HEK293T (cell line): ENCODE results near the gene SCAMP4.

Experiments
- CTCF ChIA-PET: fragments of 350-600 bp; formaldehyde crosslinking; extraction: SDS; loops from one replicate; lab custom pipeline; 2021; ENCODE audit warnings: antibody characterized with exemption, inconsistent platforms; lab: Yijun Ruan, JAX
- POLR2A ChIA-PET: fragments of 350-600 bp; formaldehyde crosslinking; extraction: SDS; loops from one replicate; lab custom pipeline; 2020; ENCODE audit warnings: antibody characterized with exemption, inconsistent platforms; lab: Yijun Ruan, JAX
- DNase-seq: peaks from one replicate; pipeline ENCODE4 v3.0.0; 2012; ENCODE audit warnings: mixed read lengths; ENCODE audit errors: extremely low spot score
- ARNT ChIP-seq: fragments of 450-650 bp; IDR thresholded peaks from 2 replicates; pipeline ENCODE4 v1.6.1; 2017; ENCODE audit warnings: mild to moderate bottlenecking
- BHLHE40 ChIP-seq: fragments of 450-650 bp; IDR thresholded peaks from 2 replicates; pipeline ENCODE4 v1.6.1; 2016; ENCODE audit warnings: mild to moderate bottlenecking, moderate library complexity, borderline replicate concordance
- CTBP1 ChIP-seq: fragments of 450-650 bp; IDR thresholded peaks from 2 replicates; pipeline ENCODE4 v1.6.1; 2016; ENCODE audit warnings: borderline replicate concordance
- ELF4 ChIP-seq: fragments of 450-650 bp; IDR thresholded peaks from 2 replicates; pipeline ENCODE4 v1.6.1; 2017; ENCODE audit warnings: antibody characterized with exemption
- FOXA1 ChIP-seq: fragments of 450-650 bp; IDR thresholded peaks from 2 replicates; pipeline ENCODE4 v1.6.1; 2016; ENCODE audit warnings: mild to moderate bottlenecking
- FOXK2 ChIP-seq: fragments of 450-650 bp; IDR thresholded peaks from 2 replicates; pipeline ENCODE4 v1.6.1; 2016; ENCODE audit warnings: mild to moderate bottlenecking
- FOXM1 ChIP-seq: fragments of 450-650 bp; IDR thresholded peaks from 2 replicates; pipeline ENCODE4 v1.6.1; 2017; ENCODE audit warnings: mild to moderate bottlenecking, borderline replicate concordance
- HDGF ChIP-seq: fragments of 450-650 bp; IDR thresholded peaks from 2 replicates; pipeline ENCODE4 v1.6.1; 2017; ENCODE audit warnings: antibody characterized with exemption, borderline replicate concordance
- L3MBTL2 ChIP-seq: fragments of 450-650 bp; conservative IDR thresholded peaks from 2 replicates; pipeline ENCODE4 v1.6.1; 2016; ENCODE audit warnings: mild to moderate bottlenecking
- LEF1 ChIP-seq: fragments of 450-650 bp; IDR thresholded peaks from 2 replicates; pipeline ENCODE4 v1.6.1; 2017; ENCODE audit warnings: mild to moderate bottlenecking, borderline replicate concordance
- NFRKB ChIP-seq: fragments of 450-650 bp; IDR thresholded peaks from 2 replicates; pipeline ENCODE4 v1.6.1; 2016; ENCODE audit warnings: mild to moderate bottlenecking, moderate library complexity
- SP1 ChIP-seq: fragments of 450-650 bp; IDR thresholded peaks from 2 replicates; pipeline ENCODE4 v1.6.1; 2017
- SUZ12 ChIP-seq: fragments of 450-650 bp; IDR thresholded peaks from 2 replicates; pipeline ENCODE4 v1.6.1; 2016; ENCODE audit warnings: mild to moderate bottlenecking
- TARDBP ChIP-seq: fragments of 450-650 bp; IDR thresholded peaks from 2 replicates; pipeline ENCODE4 v1.6.1; 2016
- ZNF384 ChIP-seq: fragments of 450-650 bp; IDR thresholded peaks from 2 replicates; pipeline ENCODE4 v1.6.1; 2016
- TF ChIP-seq, protein P1 (sequence below): fragments of 450-650 bp; IDR thresholded peaks from 2 replicates; pipeline ENCODE4 v1.6.1; 2016

SCAMP4 gene

GRCh38 chr19:1955171-1956121, 50.2 kb downstream of the SCAMP4 start:
- TF ChIP-seq FOXM1 (no peak), SP1 (no peak), ARNT (no peak)
- CTCF ChIA-PET = no interaction called here
- POLR2A ChIA-PET = no interaction called here
- DNase-seq = no peak

- TF ChIP-seq ELF4 = no peak
- TF ChIP-seq CTBP1 = no peak
- TF ChIP-seq SUZ12 = no peak
- no peak for TF ChIP-seq TARDBP
- TF ChIP-seq L3MBTL2 = no peak
- no peak for TF ChIP-seq LEF1
- TF ChIP-seq SP1 = no peak
- TF ChIP-seq, protein P1, sequence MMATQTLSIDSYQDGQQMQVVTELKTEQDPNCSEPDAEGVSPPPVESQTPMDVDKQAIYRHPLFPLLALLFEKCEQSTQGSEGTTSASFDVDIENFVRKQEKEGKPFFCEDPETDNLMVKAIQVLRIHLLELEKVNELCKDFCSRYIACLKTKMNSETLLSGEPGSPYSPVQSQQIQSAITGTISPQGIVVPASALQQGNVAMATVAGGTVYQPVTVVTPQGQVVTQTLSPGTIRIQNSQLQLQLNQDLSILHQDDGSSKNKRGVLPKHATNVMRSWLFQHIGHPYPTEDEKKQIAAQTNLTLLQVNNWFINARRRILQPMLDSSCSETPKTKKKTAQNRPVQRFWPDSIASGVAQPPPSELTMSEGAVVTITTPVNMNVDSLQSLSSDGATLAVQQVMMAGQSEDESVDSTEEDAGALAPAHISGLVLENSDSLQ = no peak
- TF ChIP-seq NFRKB = no peak
- no peak for TF ChIP-seq BHLHE40
- TF ChIP-seq ARNT = no peak
- no peak for TF ChIP-seq ZNF384
- TF ChIP-seq FOXK2 = no peak
- TF ChIP-seq FOXA1 = no peak
- no peak for TF ChIP-seq FOXM1
- TF ChIP-seq HDGF = no peak
- DNase-seq = no peak
- CTCF ChIA-PET = no interaction called here
- POLR2A ChIA-PET = no interaction called here
Measured at GRCh38 chr19:1956122-1956494, 50.9 kb downstream of the SCAMP4 start.

- DNase-seq = no peak
- ChIA-PET POLR2A (no interaction called here), CTCF (no interaction called here)
- TF ChIP-seq LEF1 (no peak), TARDBP (no peak)
Measured at GRCh38 chr19:1956868-1957492, 51.8 kb downstream of the SCAMP4 start.

- POLR2A ChIA-PET = no interaction called here
- CTCF ChIA-PET = no interaction called here
- DNase-seq = no peak
- no peak for TF ChIP-seq FOXM1
- no peak for TF ChIP-seq FOXK2
- no peak for TF ChIP-seq ZNF384
- no peak for TF ChIP-seq BHLHE40
- TF ChIP-seq FOXA1 = no peak
- no peak for TF ChIP-seq SP1
- TF ChIP-seq CTBP1 = no peak
Measured at GRCh38 chr19:1957562-1958248, 52.5 kb downstream of the SCAMP4 start.

DNA sequence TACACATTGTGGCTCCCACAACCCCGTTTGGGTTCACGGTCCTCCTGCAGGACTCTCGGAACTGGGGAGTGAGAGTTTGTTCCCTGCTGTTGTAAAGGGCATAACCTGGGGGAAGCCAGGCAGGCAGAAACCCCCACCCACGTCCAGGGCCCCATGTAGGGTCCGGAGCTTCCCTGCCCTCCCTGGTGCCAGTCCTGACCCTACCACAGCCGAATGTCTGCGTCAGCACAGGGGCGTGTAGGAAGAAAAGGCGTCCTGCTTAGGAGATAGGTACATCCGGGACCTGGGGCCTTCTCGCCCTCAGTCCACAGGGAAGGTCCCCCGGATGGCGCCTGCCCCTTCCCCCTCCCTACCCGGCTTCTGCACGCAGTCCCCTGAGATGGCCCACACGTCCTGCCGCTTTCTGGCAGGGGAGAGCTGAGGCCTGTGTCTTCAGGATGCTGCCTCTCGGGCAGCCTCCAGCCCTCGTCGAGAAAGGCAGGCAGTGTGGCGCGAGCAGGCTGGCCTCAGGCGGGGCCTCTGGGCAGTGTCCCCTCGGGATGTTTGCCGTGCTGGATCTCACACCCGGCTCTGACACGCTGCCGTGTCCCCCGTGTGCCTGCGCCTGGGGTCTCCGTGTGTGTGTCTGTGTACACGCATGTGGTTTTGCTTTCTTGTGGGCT, 54.9 kb downstream of the SCAMP4 start:
- CTCF ChIA-PET = no interaction called here
- no peak for TF ChIP-seq TARDBP
- no peak for TF ChIP-seq NFRKB
- TF ChIP-seq ARNT = no peak
- no peak for TF ChIP-seq ELF4
- TF ChIP-seq BHLHE40 = no peak
- TF ChIP-seq SP1 = no peak
- TF ChIP-seq CTBP1 = no peak
- TF ChIP-seq FOXA1 = no peak
- TF ChIP-seq HDGF = no peak
- no peak for TF ChIP-seq FOXK2
- TF ChIP-seq, protein P1 = no peak
- no peak for TF ChIP-seq LEF1
- no peak for TF ChIP-seq ZNF384
- TF ChIP-seq SUZ12 = no peak
- DNase-seq = no peak
- POLR2A ChIA-PET = no interaction called here

GRCh38 chr19:1961000-1961883, 56.0 kb downstream of the SCAMP4 start:
- CTCF ChIA-PET = no interaction called here
- POLR2A ChIA-PET = no interaction called here
- TF ChIP-seq ARNT = no peak
- no peak for TF ChIP-seq NFRKB
- no peak for TF ChIP-seq TARDBP
- TF ChIP-seq BHLHE40 = no peak
- TF ChIP-seq L3MBTL2 = no peak
- TF ChIP-seq HDGF = no peak
- no peak for TF ChIP-seq FOXK2
- TF ChIP-seq LEF1 = no peak
- TF ChIP-seq SUZ12 = no peak
- TF ChIP-seq, protein P1 = no peak
- no peak for TF ChIP-seq SP1
- no peak for TF ChIP-seq ZNF384
- TF ChIP-seq FOXA1 = no peak
- no peak for TF ChIP-seq FOXM1
- TF ChIP-seq CTBP1 = no peak
- TF ChIP-seq ELF4 = no peak
- DNase-seq = no peak
